ENCODE data around the gene AP2A2. TPM values are rescaled to one million over a fixed set of nuclear protein-coding genes. Genes with fewer than 3 reads are reported as not detected.

AP2A2 gene
- total RNA-seq, 1 experiment from 2014 or later: 47.1 TPM

DNA sequence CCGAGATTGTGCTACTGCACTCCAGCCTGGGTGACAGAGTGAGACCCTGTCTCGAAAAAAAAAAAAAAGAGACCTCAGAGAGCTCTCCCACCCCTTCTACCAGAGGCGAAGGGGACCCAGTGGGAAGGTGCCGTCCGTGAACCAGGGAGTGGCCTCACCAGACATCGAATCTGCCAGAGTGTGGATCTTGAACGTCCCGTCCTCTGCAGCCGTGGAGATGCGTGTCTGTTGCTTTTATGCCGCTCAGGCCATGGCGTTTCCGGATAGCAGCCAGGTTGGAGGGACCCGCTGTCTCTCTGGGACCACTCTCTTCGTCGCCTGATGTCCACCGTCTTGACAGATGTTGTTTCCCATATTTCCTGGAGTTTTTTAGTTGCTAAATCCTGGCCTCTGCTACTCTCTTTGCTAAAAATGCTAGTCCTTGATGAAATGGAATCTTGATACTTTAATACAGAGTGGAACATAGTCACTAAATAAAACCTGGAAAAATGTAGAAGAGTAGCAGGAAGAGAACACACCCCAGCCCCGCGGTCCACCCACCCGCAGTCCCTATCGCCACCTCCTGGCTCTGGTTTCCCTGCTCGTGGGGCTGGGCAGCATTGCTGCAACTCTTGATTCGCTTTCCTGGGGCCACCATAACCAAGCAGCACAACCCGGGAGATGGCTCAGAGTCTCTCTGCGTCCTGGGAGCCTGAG, 122.9 kb downstream of the AP2A2 start:
- Mint-ChIP-seq H3K9me3 (peaks cover 6% of the 10 kb centered on the region), H3K4me1 (no peaks in the 10 kb centered on the region), H3K36me3 (no peaks in the 10 kb centered on the region), H3K4me3 (no peak overlapping the region), H3K27me3 (ENCODE audit: low read depth) (peaks cover 3% of the 10 kb centered on the region; the same call in 1 of the 2 replicates), H3K27ac (no peak overlapping the region)
- TF ChIP-seq E2F4 (CRISPR knock-in tag; IDR thresholded peaks at IDR 0.05; ENCODE audit: borderline replicate concordance, low read depth): no peak
- ATAC-seq (no peak), DNase-seq (ENCODE audit: low spot score) (peak; percentile 30)
- CTCF ChIA-PET: interaction anchor here (1.5 kb wide), 1 partner anchor 154 kb away, joined by 5 read pairs; no protein-coding TSS in a partner anchor
- POLR2A ChIA-PET: interaction anchor here (0.6 kb wide), 1 partner anchor 484 kb away, joined by 3 read pairs; no protein-coding TSS in a partner anchor

GRCh38 chr11:1049071-1049405, 123.4 kb downstream of the AP2A2 start:
- H3K27ac Mint-ChIP-seq: no peak overlapping the region
- TF ChIP-seq TEAD1 (CRISPR knock-in tag; IDR thresholded peaks at IDR 0.05) (no peak), ZNF138 (CRISPR knock-in tag; conservative IDR thresholded peaks at IDR 0.05) (no peak), NFE2L1 (CRISPR knock-in tag; IDR thresholded peaks at IDR 0.05) (no peak), ZNF671 (CRISPR knock-in tag; IDR thresholded peaks at IDR 0.05) (no peak), ZNF219 (CRISPR knock-in tag; IDR thresholded peaks at IDR 0.05; ENCODE audit: borderline replicate concordance) (no peak), ATF3 (CRISPR knock-in tag; conservative IDR thresholded peaks at IDR 0.05) (no peak)
- DNase-seq (ENCODE audit: low spot score) (no peak), ATAC-seq (no peak)
- peaks cover 3% of the 10 kb centered on the region; the same call in 1 of the 2 replicates for H3K27me3 Mint-ChIP-seq (ENCODE audit: low read depth)
- no peaks in the 10 kb centered on the region for H3K4me1 Mint-ChIP-seq
- peaks cover 6% of the 10 kb centered on the region for H3K9me3 Mint-ChIP-seq
- ChIA-PET POLR2A (no interaction called here), CTCF (no interaction called here)
- H3K4me3 Mint-ChIP-seq: no peak overlapping the region
- no peaks in the 10 kb centered on the region for H3K36me3 Mint-ChIP-seq

GRCh38 chr11:1049431-1049891, 123.8 kb downstream of the AP2A2 start:
- Mint-ChIP-seq H3K4me1 (no peaks in the 10 kb centered on the region), H3K4me3 (no peak overlapping the region), H3K27me3 (ENCODE audit: low read depth) (peaks cover 3% of the 10 kb centered on the region; the same call in 1 of the 2 replicates), H3K27ac (no peak overlapping the region), H3K36me3 (no peaks in the 10 kb centered on the region), H3K9me3 (peaks cover 6% of the 10 kb centered on the region)
- ATAC-seq: no peak
- CTCF ChIA-PET: no interaction called here
- no peak for DNase-seq (ENCODE audit: low spot score)
- POLR2A ChIA-PET: no interaction called here
- TF ChIP-seq ZNF671 (CRISPR knock-in tag; IDR thresholded peaks at IDR 0.05): no peak
- no peak for TF ChIP-seq PREB (CRISPR knock-in tag; IDR thresholded peaks at IDR 0.05; ENCODE audit: borderline replicate concordance)
- no peak for TF ChIP-seq FOXP1 (CRISPR knock-in tag; IDR thresholded peaks at IDR 0.05; ENCODE audit: borderline replicate concordance)
- TF ChIP-seq AFF4 (CRISPR knock-in tag; IDR thresholded peaks at IDR 0.05; ENCODE audit: borderline replicate concordance): no peak
- TF ChIP-seq NR1H2 (CRISPR knock-in tag; IDR thresholded peaks at IDR 0.05): no peak
- TF ChIP-seq FOXJ3 (CRISPR knock-in tag; IDR thresholded peaks at IDR 0.05; ENCODE audit: borderline replicate concordance): no peak
- no peak for TF ChIP-seq ZMAT4 (CRISPR knock-in tag; IDR thresholded peaks at IDR 0.05)
- TF ChIP-seq E2F4 (CRISPR knock-in tag; IDR thresholded peaks at IDR 0.05; ENCODE audit: borderline replicate concordance, low read depth): no peak
- no peak for TF ChIP-seq SOX15 (CRISPR knock-in tag; IDR thresholded peaks at IDR 0.05)
- TF ChIP-seq ZNF396 (CRISPR knock-in tag; IDR thresholded peaks at IDR 0.05; ENCODE audit: borderline replicate concordance): no peak
- no peak for TF ChIP-seq ZNF219 (CRISPR knock-in tag; IDR thresholded peaks at IDR 0.05; ENCODE audit: borderline replicate concordance)

Measured in WTC11 (cell line).